SH-SY5Y (cell line): Measurements from ENCODE around the gene QRFP.

Experiments
- GATA2 ChIP-seq: IDR thresholded peaks from 2 replicates; pipeline ENCODE4 v1.6.1; 2011; ENCODE audit warnings: mild to moderate bottlenecking, low read depth, low read length
- GATA3 ChIP-seq: IDR thresholded peaks from 2 replicates; pipeline ENCODE4 v1.6.1; 2011; ENCODE audit warnings: low read depth, mild to moderate bottlenecking, low read length, moderate library complexity

GRCh38 chr9:130860458-130861316 is 35.9 kb downstream of the QRFP start:
- no peak for TF ChIP-seq GATA2
- no peak for TF ChIP-seq GATA3
